ENCODE measurements around the gene ECE2.

GRCh38 chr3:184311633-184312032, 35.8 kb downstream of the ECE2 start:
- no peak for TF ChIP-seq CTCF (conservative IDR thresholded peaks at IDR 0.05)
- no peak for TF ChIP-seq ZFX (IDR thresholded peaks at IDR 0.05)
